Activated CD4-positive, alpha-beta T cell treated with anti-CD3 and anti-CD28 coated beads for 48 hours (primary cell): ENCODE data around the gene SCN7A.
A peak's percentile ranks its signal among the peaks of the same experiment; 100 is the strongest.
"Not testable (repeated sequence)": the region's sequence is repeated elsewhere in the genome, so short reads cannot be mapped to it uniquely, and the experiment has no call there.

Experiments
- DNase-seq: peaks from one replicate; pipeline ENCODE4 v3.0.0-alpha.2; 2020

Gene SCN7A

DNA sequence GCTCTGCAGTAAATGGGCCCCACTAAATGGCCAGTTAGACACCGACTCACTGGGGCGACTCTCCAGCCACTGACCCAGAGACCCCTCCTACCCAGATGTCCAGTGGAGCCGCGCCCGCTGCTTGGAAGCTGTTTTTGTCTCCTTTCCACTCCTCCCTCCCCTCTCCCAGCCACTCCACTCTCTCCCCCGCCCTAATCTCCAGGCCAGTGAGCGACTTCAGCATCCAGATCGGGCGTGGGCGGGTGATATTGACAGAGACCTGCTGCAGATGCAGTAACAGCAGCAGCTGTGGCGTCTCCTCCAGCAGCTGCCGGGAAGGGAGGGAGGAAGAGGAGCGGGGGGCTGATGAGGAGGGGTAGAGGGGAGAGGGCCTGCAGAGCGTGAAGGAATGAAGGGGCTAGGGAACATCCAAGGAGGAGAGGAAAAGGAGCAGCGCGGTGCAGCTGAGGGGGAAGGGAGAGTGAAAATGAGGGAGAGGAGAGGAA, at the start of gene SCN7A:
Gene SCN7A, minus strand, starts transcription at position 110 of the 485 bp plus-strand sequence. CDS start 16,553 bp downstream, outside the sequence.
- peak; percentile 18 for DNase-seq

DNA sequence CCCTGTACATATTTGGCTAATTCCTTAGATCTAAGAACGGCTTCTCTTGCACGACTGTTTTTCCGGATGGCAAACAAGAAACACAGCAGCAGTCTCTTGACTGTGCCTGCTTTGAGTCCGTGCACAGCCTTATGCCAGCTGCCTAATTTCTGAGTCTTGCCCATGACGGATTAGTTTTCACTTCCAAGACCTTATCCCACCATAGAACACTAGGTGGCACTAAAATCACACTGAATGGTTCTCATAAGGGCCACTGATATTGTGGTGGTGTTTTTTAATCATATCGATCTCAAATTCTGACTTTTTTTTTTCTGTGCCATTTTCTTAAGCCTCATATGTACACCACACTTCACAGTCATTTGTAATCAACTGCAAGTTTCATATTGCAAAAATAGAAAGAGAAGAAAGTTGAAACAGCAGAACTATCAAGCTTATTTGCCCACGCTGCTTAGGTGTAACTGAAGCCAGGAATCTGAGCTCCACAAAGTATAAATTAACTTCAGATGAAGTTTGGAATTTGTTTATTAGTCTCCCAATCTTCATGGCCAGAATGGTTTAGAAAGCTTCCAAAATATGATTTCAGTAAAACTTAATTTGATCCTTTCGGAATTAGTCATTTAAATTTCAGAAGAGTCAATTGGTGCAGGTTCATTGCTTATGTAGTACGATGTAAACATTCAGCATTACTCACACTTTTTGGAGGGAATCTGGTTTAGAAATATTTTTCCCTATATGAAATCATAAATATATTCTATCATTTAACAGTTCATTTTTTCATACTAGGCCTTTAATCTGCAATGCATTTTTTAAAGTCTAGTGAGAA, 45.5 kb upstream of the SCN7A start:
- DNase-seq = peak; percentile 4

DNA sequence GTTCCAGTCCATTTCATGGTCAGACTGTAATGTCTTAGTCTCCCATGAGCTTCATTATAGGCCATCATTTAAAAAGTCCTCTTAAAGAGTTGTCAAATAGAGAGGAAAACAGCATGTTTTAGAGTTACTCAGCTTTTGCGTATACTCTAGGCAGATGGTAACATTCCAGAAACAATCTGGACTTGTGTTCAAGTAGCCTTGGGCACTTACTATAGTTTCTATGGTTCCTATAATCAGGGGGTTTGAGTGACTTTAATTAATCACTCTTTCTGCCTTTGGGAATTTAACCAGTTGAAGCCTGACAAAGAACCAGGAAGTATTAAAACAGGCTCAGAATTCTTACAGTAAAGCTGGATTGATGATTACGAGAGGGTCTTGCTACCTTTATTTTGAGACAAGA, 42.1 kb upstream of the SCN7A start:
- DNase-seq = no peak

DNA sequence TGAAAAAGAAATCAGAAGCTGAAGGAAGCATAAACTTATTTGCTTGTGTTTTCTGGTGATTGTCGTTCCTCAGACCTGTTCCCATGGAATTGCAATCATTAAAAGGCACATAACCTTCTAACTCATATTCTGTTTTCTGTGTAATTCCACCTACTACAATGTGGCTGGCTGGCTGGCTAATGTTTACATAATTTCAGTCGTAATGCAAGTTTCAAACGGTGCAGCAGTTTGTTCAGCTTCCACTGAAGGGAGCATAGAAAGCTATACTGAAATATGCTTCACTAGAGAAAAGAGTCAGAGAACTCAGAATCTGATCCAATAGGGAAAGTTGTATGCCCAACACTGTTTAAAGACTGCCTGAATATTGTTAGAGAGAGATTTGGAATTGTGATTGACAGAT, 27.1 kb upstream of the SCN7A start:
- DNase-seq = no peak

DNA sequence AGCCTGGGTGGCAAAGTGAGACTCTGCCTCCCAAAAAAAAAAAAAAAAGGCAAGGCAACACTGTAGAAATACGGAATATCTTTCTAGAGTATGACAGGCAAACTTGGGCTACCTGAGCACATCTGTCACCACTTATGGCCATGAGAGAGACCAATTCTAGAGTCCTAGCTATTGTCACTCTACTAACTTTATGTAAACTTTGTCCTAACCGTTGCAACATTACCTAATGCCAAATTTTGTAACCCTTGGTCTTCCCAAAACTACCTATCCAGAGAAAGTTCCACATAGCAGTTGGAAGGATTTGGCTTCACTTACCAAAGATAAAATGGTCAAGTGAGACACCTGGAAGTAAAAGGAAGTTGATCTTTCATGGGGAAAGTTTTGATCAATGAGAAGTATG, 26.6 kb upstream of the SCN7A start:
- no peak for DNase-seq

DNA sequence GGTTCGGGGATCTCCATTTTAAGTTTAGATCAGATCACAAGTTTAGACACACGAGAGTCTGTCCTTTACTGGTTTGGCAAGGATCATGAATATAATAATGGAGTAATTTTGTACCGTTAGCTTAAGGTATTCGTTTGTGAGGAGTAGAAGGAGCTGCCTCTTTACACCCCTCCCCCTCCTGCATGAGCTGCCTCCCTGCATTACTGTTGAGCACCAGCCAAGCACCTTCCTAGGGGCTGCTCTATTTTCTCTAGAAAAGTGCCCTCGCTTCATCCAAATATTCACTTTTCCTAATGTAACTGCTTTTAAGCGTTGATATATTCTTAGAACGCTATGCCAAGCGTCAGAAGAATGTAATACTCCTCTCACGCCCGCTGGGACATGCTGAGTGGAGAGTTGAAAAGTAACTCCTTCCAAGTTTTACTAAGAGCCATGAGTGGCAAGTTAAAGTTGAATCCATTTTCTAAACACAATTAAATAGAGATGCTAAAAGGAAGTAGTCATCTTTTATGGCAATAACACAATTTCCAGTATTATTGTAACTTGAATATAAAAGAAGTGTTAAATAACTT, 25.4 kb upstream of the SCN7A start:
- no peak for DNase-seq

DNA sequence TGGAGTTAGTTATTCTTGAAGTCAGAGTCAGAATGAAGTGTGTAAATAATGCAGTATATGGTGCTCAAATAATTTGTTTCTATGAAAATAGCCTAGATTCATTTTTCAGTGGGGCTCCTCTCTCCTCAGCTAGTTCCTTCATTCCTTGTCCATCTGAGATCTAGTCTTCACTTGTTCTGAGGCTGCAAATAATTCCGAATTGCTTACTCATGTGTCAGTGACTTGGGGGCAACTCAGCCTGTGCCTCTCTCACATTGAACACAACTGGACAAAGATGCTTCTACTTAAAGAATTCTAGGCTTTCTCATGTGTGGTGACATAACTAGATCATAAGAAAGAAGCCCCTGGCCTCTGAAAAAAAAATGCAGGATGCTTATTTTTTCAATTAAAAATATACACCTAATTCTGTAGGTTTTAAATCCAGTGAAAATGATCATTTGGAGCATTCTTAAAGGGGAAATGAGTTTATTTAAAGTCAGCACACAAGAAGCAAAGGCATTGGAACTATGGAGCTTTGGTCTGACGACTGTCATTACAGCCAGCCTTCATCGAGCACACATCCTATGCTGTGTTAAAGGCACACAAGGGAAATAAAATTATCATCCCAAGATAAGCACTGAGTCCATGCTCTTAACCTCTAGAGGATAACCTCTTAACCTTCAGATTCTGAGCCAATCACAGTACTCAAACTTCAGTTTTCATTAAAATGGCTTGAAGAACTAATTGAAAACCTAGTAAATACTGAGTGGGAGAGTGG, 24.8 kb upstream of the SCN7A start:
- no peak for DNase-seq

DNA sequence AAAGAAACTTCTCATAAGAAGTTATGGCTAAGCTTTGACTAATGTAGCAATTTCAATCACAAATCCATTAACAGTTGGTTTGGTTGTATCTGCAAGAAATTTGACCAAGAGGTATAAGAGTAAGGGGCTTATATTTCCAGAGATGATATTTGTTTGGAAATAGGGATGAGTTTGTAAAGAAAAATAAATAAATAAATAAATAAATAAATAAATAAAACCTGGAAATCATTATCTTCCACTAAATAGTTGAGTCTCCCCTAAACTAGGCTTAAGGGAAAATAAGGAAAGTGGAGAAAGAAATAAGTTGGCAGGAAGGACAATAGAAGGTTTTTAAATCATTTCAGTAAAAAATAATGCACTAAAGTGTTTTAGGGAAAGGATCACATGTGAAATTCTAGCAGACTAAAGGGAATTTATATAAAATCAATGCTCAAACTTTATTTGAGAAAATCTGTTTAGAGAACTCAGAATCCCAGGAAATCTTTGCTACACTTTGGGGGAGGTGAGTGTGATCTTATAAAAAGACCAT, 23.5 kb upstream of the SCN7A start:
- no peak for DNase-seq

DNA sequence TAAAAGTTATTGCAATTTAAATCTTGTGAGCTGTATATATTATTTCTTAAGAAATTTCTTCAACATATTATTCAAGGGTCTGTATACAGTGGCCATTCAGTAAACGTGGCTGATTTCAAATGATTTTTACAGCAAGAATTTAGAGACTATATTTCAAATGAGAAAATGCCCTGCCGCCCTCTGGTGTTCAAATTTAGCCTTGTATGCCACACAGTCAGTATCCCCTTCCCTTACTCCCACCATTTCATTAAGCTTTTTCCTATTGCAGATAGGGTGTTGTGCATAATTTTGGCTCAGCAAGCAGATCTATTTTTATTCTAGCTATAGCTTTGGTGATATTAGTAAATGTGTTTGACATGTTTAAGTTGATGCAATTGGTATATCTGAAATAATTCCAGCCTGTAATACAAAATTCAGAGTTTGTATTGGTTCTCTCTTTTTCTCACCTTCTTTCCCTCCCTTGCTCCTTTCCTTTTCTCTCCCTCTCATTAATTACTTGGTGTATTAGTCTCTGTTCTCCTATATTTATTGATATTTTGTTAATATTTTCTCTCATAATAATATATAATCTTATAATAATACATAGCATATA, 22.8 kb upstream of the SCN7A start:
- DNase-seq = peak; percentile 9

DNA sequence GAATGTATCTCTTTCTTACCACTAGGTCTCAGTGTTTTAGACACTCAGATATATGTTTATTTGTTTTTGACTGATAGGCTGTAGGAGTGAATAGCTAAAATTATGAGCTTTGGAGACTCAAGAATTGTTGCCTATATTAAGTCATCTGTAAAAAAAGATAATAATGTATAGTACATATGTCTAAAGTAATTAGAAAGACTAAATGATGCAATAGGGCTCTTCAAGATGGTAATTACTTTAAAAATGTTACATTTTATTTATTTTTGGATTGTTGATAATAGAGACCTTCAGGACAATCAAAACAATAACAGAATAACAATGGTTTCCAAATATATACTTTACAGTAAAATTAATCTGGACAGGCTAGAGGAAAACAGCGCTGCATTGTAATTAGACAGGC, 19.9 kb upstream of the SCN7A start:
- no peak for DNase-seq

DNA sequence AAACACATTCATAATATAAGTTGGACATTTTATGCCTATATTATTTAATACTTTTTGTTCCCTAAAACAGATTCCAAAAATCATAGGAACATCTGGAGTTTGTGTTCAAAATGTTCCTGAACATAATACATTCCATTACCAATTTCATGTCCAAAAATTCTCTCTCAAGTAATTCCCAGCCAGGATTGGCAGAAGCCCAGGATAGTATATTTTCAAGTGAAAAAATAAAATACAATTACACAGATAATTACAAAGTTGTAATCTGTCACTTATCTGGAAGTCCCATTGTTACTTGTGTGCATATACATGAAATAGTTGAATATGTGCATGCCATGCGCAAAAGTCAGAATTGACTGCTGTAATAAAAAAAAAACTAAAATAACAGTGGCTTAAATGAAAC, 5.2 kb upstream of the SCN7A start:
- no peak for DNase-seq

DNA sequence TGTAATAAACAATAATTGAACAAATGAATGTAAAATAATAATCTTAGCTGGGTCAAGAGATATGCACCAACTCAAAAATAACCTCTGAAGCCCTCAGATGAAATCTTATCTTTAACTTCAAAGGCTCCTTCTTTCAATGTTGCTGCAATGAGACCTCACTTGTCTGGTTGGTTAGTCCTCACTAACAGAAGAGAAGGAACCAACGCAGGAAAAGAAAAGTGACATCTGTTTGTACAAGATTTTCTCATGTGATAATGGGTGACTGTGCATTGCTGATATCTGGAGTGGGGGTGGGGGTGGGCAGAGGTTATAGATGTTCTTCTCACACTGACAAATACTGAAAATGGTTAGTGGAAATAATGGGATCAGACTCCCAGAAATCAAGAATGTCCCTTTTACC, 2.6 kb downstream of the SCN7A start:
- DNase-seq = no peak

DNA sequence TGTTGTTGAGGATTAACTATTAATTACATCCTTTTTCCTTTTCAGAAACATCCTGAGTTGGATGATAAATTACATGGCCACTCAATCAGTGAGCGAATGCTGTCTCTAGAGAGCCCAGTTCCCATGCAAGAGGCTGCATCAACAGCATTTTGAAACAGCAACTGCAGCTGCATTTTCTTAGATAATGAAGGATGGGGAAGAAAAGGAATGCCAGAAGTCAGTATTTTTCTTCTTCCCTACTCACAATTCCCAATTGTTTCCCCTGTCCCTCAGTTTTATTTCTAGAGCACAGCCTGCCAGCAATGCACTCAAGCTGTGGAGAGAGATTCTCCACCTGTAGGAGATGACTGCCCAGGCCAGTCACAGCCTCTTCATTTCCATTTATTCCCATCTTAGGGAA, 6.9 kb downstream of the SCN7A start:
- DNase-seq = no peak

DNA sequence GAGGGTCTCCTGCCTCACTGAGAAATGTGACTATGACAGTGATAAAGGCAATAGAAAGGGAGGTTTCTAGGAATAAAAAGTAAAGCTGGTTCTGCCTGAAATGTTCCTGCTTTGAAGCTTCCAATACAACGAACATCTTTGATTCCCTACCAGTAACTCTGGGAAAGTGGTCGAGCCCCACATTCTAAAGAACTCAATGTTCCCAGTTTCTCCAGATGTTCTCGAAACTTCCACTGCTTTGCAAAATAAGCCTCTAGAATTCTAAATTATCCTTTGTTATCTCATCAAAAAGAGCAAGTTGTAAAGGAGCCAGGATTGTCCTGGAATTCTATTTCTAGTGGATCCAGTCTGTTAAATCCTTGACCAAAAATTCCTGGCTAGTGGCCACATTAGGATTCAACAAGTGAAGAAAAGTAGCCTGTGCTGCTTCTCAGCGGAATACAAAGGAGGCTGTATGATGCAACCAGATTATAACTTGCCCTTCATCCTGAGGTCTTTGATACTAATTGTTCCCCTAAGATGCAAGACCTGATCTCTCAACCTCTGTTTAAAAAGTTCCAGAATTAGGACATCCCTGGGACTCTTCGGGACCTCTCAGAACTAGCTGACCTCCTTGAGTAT, 8.4 kb downstream of the SCN7A start:
- no peak for DNase-seq

DNA sequence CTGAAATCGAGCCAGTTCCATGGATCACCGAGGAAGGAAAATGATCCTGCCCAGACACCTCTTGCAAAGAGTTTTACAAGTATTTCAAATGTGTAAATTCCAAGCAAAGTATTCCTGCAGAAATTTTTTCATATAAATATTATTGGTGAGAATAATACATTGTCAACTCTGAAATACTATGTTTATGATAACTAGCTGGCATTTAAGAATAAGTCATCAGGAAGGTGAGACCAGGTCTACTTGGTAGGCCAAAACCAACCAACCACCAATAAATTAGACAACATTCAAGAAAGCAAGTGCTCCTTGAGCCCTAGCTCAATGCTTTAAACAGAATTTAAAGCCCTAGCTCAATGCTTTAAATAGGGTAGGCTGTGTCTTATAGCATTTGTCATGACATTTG, 21.7 kb downstream of the SCN7A start:
- no peak for DNase-seq

DNA sequence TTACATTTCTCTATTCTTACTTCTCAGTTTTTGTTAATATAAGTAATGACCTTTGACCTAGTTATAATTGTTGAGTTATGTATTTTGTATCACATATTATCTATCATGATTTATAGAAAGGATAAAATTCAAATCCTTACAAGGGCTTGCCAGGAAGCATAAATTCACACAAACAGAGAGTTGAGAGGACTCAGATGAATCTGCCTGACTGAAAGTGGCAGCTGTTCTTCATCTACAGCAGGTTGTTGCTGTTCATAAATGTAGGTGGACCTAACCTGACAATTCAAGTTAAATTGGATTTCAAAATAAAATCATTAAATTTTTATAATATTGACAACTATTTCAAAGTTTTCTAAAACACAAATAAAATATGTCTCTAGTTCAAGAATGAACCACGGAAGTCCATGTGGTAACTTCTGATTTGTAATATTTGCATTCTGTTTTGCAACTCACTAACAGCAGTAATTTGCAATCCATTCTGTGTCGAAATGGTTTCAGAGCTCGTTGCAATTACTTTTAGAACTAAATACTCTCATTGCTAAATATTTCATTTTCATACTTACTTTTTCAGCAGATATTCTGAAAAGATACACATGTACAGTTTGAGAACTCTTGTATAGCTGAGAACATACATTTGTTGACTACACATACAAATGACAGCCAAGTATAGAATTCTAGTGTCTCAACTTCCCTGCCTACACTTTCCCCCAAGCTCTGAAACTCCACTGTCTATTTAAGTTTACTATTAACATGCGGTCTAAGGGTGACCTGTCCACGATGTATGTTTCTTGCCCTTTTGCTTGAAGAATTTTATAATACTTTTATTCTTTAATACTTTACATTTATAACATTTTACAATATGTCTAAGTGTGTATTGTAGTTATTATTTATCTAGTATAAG, 25.7 kb downstream of the SCN7A start:
- no peak for DNase-seq

DNA sequence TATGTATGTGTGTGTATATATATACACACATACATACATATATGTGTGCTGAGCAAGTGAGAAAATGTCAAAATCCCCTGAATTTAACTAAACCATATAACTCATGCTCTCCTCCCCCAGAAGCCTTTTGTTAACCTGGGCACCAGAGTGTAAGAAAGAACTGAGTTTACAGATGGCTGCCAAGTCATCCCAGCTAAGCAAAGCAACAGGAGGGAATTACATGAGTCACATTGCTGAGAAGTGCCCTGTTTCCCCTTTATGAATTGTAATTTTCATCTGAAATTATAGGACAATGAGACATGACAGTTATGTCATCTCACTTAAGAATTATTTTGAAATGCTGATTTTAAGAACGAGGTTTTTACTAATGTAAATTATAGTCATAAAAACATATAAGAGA, 29.9 kb downstream of the SCN7A start:
- no peak for DNase-seq

DNA sequence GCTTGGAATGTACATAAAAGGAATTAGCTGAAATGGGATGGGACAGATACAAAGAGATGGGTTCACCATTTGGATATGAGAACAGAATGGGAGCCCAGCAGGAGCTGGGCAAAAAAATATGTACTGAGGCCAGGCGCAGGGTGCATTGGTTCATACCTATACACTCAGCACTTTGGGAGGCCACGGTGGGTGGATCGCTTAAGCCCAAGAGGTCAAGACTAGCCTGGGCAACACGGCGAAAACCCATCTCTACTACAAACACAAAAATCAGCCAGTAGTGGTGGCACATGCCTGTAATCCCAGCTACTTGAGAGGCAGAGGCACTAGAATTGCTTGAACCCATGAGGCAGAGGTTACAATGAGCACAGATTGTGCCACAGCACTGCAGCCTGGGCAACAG, 30.4 kb downstream of the SCN7A start:
- no peak for DNase-seq

DNA sequence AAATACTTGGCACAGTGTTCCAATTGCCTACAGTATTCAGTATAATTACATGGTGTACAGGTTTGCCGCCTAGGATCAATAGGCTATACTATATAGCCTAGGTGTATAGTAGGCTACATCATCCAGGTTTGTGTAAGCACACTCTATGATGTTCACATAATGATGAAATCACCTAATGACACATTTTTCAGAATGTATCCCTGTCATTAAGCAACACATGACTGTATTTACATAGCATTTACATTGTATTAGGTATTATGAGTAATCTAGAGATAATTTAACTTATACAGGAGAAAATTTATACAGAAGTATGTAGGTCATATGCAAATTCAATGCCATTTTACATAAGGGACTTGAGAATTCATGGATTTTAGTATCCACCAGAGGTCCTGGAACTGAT, 35.4 kb downstream of the SCN7A start:
- no peak for DNase-seq

DNA sequence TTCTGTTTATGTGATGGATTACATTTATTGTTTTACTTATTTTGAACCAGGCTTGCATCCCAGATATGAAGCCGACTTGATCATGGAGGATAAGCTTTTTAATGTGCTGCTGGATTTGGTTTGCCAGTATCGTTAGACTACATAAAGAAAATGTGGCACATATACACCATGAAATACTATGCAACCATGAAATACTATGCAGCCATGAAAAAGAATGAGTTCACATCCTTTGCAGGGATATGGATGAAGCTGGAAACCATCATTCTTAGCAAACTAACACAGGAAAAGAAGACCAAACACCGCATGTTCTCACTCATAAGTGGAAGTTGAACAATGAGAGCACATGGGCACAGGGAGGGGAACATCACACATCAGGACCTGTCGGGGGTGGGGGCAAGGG, 38.2 kb downstream of the SCN7A start:
- DNase-seq = not testable (repeated sequence)

DNA sequence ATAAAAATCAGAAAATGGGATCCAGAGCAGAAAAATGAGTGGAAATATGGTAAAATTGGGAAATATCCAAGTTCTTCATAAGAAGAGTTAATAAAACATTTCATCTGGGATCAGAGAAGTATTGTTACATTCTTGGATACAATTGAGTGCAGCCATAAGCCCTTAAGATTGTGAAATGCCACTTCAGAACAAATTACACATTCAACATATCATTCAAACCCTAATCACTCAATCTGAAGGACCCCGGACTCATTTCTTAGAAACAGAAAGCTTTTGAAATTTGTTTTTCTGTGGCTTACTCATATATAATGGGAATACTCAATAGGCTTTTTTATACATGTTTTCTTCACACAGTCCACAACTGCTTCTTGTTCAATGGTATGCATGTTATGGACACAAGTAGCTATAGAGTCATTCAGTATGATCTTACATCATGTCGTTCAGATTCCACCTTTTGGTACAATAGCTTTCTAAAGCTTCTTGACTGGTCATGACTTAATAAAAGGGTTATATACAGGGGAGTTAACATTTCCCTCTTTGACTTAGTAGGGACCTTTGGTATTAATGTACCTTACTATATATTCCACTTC, 39.9 kb downstream of the SCN7A start:
- DNase-seq = no peak
